Muscle of back (tissue), 13 donors: ENCODE measurements around the gene SEMA6D. TPM values are rescaled to one million over a fixed set of nuclear protein-coding genes. Genes with fewer than 3 reads are reported as not detected.
A peak's percentile ranks its signal among the peaks of the same experiment; 100 is the strongest.

Source experiments
- DNase-seq, 3 donors: peaks; one replicate each; pipeline versions ENCODE4 v3.0.0 to v3.0.0-alpha.2; 2013
- long read RNA-seq, 9 donors: transcript quantifications; one replicate each; lab custom pipeline, GENCODE V29; 2026
- polyA plus RNA-seq, 10 donors: library from polyadenylated mRNA; unstranded; fragments of 120-200 nt; gene quantifications; one replicate each; pipeline ENCODE4 v1.2.1, GENCODE V29; 2013; ENCODE audit not compliant: insufficient read length in 10 of 10

SEMA6D gene, protein sequence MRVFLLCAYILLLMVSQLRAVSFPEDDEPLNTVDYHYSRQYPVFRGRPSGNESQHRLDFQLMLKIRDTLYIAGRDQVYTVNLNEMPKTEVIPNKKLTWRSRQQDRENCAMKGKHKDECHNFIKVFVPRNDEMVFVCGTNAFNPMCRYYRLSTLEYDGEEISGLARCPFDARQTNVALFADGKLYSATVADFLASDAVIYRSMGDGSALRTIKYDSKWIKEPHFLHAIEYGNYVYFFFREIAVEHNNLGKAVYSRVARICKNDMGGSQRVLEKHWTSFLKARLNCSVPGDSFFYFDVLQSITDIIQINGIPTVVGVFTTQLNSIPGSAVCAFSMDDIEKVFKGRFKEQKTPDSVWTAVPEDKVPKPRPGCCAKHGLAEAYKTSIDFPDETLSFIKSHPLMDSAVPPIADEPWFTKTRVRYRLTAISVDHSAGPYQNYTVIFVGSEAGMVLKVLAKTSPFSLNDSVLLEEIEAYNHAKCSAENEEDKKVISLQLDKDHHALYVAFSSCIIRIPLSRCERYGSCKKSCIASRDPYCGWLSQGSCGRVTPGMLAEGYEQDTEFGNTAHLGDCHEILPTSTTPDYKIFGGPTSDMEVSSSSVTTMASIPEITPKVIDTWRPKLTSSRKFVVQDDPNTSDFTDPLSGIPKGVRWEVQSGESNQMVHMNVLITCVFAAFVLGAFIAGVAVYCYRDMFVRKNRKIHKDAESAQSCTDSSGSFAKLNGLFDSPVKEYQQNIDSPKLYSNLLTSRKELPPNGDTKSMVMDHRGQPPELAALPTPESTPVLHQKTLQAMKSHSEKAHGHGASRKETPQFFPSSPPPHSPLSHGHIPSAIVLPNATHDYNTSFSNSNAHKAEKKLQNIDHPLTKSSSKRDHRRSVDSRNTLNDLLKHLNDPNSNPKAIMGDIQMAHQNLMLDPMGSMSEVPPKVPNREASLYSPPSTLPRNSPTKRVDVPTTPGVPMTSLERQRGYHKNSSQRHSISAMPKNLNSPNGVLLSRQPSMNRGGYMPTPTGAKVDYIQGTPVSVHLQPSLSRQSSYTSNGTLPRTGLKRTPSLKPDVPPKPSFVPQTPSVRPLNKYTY
- 10 to 100 TPM; 35.7 to 82.9 (median 59.1) TPM for polyA plus RNA-seq
- long read RNA-seq, donor 1, partial matches to known transcripts: 7 of 8 reads
- long read RNA-seq, donor 1, other reads (novel, unspliced or antisense): 0 of 8 reads
- long read RNA-seq, donor 2, full-length matches to known transcripts: 3 of 3 reads
- long read RNA-seq, donor 2, partial matches to known transcripts: 0 of 3 reads
- long read RNA-seq, donor 2, other reads (novel, unspliced or antisense): 0 of 3 reads
- long read RNA-seq, donor 3: 0 reads
- long read RNA-seq, donor 4, partial matches to known transcripts: 0 of 2 reads
- long read RNA-seq, donor 4, other reads (novel, unspliced or antisense): 0 of 2 reads
- long read RNA-seq, donor 5, full-length matches to known transcripts: 4 of 11 reads
- long read RNA-seq, donor 5, partial matches to known transcripts: 7 of 11 reads
- long read RNA-seq, donor 5, other reads (novel, unspliced or antisense): 0 of 11 reads
- long read RNA-seq, donor 6, partial matches to known transcripts: 0 of 3 reads
- long read RNA-seq, donor 6, other reads (novel, unspliced or antisense): 0 of 3 reads
- long read RNA-seq, donor 7, full-length matches to known transcripts: 6 of 6 reads
- long read RNA-seq, donor 7, partial matches to known transcripts: 0 of 6 reads
- long read RNA-seq, donor 7, other reads (novel, unspliced or antisense): 0 of 6 reads
- long read RNA-seq, donor 8, partial matches to known transcripts: 0 of 2 reads
- long read RNA-seq, donor 8, other reads (novel, unspliced or antisense): 0 of 2 reads
- long read RNA-seq, donor 9: 0 reads

DNA sequence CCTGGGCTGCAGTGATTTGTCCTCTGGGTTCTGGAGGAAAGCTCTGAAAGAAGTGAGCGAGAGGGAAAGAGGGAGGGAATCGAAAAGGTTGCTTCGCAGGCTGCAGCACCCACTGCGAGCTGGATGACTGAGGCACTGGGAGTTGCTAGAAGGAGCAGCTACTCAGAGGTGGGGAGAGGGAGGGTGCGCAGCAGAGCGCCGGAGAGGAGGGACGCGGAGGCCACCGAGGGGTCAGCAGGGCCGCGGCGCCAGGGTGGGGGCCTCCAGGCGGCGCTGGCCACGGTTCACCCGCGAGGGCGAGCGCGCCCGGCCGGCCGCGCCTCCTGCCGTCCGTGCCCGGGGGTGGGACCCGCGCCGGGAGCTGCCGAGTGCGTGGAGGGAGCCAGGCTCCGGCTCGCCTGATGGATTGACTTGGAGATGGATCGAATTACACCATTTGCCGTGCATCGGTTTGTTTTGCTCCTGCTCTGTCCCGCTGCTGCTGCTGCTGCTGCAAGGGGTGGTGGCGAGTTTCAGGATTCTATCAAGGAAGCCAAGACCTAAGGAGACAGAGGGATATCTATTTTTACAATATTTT lies at the start of gene SEMA6D:
TSS of gene SEMA6D (plus strand) at position 470 of the 577 bp plus-strand sequence. CDS start 42,294 bp downstream, outside the sequence.
- peak; percentile 85 to 92 (median 85) for DNase-seq

DNA sequence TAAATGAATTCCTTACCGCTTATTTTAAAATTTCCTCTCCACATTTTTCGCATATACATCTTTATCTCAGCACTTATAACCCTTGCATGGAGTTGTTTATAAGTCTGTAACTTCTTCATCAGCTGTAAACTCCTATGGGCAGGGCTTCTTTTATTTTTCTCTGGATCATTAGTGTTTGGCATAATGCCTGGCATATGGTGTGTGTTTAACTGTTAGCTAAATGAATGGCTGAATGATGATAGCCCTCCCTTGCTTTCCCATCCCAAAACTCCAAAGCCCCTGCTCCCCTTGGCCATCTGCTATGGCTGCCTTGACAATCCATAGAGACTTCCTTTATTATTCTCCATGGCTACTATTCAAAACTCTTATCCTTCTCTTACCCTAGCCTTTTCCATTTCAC lies 48.1 kb upstream of the SEMA6D start:
- no peak for DNase-seq

DNA sequence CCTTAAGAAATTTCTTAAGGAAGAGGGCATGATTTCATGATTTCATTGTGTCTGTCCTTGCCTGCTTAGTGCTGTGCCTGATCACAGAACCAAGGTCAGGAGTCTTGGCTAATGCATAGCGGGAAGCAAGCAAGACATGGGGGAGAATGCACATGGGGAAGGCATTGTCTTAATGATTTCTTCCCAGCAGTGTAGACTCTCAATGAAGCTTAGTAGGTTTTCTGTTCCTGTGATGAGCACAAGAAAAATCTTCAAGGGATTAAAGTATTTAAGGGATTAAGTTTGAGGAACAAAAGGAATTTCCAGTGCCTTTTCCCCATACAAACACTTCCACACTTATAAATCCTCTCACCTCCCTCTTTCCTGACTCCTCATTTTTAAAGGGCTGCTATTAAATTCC lies 46.9 kb upstream of the SEMA6D start:
- DNase-seq: no peak

DNA sequence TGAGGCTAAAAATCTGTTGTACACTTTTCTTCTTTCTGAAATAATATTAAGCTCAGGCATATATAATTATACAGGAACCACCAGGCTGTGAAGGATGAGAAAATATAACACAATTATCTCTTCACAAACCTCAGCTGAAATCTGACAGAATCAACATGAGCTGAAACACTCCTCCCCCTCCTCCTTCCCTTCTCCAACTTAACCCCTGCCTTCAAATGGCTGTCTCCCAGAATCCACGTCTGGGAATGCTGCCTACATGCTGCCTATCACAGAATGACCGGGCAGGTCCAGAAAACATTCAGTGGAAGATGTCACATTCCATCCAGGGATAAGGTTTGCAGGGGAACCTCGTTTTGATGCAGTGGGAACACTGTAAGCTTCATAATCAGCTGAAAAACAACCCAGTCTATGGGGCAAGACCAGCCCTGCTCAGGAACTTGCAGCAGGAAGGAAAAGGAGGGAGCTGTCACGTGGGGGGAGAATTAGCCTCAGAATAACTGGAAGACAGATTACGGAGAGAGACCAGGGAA lies 44.0 kb upstream of the SEMA6D start:
- peak in 1 of 3 donors; percentile 39 for DNase-seq

DNA sequence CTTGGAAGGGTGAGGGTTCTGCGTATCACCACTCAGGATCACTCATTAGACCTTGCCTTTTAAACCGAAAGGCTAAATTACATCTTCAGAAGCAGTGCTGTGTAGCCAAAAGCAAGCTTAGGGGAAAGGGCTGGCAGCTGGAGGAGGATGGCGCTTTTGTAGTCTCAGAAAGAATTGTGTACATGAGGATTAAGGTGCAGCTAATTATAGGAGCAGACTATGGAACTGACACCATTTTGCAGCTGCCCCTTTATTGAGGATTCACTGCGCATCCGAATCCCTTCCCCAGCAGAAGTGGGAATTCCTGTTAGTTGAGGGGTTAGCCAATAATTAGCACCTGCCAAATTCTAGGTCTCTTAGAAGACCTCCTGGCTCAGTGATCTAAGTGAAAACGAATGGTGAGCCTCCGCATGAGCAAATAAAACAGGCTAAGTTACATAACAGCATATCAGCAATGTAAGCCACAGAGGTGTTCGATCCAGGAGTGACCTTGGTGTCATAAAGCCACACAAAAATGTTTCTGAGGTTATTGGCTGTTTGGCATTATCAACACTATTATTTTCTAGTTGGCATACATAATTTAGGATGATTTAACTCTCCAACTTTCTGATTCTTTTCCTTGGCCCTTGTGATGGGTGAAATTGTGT lies 42.6 kb upstream of the SEMA6D start:
- DNase-seq: no peak

DNA sequence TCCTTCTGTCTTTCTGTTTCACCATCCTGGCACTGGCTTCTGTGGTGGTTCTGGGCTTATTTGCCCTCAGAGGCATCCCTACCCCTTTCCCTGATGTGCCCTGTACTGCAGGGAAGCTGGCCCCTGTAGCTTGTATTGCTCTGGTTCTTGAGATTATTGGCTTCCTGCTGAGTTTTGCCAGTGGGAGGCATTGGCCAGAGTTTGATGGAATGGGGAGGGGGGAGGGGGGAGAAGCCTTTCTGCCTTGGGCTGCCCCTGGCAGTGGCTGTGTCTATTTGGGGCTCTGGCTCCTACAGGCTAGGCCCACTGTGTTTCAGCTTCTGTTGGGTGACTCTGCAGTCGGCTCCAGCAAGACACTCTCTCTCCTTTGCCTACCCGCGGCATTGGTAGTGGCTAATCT lies 41.6 kb upstream of the SEMA6D start:
- no peak for DNase-seq

DNA sequence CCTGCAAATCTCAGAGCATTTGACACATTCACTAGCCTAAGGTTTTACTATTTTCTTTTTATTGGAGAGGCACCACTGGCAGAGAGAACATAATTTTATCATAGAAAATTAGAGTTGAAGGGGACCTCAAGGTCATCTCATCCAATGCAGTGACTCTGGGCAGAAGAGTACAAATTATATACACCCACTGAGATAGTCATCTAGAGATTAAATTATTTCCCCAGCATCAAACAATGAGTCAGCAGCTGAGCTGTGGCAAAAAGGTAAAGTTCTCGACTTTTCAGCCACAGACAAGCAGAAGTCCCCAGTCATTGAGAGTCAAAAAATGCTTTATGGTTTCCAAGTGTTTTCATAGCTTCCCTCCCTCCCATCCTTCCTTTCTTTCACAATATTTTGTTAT lies 39.3 kb upstream of the SEMA6D start:
- DNase-seq: no peak

DNA sequence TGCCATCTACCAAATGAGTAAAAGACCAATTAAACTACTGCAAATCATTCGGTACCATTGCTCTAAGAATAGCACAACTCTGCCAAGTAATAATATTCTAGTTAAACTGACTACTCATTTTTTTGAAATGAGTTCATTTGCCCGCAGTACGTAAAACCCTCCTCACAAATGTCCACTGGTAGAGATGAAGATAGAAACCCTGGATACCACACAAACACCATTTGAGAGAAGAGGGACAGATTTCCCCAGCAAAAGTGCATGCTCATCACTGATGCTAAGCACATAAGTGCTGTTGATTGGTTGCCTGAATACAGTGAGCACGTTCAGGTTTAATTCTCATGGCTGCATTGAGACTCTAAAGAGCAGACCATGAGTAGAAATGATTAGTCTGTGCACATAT lies 34.6 kb upstream of the SEMA6D start:
- DNase-seq: no peak

DNA sequence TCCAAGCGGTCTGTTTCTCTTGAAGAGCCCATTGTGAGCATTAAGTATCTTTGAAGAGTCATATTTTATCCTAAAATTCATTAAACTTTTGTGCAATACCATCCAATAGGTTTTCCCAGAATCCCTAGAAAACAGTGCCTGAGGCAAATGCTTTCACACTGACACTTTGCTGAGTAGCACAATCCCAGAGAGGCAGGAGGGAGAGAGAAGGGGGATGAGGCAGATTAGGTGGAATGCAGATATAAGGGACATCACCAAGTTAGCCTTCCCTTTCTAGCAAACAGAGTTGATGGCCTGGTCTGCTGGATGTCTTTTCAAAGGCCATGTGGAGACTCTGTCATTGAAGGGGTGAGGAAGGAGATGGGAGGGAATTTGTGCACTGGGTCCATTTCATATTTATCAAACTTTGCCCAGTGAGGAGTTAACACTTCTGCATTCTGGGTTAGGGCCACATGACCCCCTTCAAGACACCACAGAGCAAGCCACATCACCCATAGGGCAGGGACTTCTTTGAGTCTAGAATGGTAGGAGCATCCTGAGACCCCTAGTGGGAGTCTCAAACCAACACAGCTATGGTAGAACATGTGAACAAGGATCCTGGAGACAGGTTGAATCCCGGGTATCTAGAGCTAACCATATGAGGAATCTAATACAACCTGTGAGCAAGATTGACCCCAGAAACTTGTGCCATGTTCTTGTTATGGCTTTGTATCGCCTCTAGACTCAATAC lies 32.0 kb upstream of the SEMA6D start:
- DNase-seq: no peak

DNA sequence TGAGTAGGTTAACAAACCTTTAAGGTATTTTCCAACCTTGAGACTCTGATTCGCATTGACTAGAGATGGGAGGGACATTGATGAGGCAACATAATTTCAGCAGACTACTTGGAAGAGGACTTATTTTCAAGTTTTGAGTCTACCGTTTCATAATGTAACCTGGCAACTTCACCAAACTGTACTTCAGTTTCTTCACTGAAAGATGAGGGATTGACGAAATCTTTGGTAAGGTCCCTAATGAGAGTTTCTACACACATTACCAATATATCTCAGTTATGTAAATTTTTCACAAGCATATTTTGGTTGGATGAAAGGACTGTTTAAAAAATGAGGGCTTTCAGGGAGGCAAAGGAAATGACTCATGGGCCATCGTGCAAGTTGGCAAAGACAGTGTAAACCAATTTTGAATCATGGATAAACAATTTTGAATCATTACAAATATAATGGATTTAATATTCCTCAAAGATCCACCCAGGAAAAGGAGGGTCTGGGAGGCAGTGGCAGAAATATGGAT lies 28.7 kb upstream of the SEMA6D start:
- no peak for DNase-seq

DNA sequence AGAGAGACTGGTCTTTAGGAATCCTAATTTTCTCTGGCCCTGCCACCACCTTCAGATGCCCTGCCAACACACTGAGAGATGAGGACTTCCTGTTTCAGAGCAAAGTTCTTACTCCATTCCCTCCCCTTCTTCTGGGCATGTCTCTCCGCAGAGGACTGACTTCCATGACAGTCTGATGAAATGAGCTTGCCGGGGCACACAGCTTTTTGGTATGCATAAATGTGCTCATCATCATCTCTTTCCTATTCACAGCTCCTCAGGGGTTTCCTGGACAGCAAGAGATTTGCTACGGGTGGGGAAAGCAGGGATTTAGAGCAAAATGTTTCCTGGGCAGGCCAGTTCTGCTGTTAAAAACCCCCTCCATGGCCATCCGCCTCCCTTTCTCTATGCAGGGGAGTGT lies 27.6 kb upstream of the SEMA6D start:
- DNase-seq: no peak

DNA sequence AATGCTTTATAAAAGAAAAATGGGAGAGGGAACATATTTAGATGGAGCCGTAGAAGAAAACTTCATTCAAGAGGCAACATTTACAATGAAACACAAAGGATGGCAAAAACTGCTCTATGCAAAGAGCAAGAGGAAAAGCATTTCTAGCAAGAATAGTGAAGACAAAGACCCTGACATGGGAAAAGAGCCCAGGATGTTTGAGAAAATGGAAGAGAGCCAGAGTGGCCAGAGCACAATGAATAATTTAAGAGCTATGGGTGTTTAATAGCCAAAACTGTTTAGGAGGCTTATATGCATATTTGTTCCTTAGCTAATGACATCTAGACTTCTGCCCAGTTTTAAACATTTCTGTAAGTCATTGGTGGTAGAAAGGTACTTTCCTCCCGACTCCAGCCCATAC lies 25.4 kb upstream of the SEMA6D start:
- no peak for DNase-seq

DNA sequence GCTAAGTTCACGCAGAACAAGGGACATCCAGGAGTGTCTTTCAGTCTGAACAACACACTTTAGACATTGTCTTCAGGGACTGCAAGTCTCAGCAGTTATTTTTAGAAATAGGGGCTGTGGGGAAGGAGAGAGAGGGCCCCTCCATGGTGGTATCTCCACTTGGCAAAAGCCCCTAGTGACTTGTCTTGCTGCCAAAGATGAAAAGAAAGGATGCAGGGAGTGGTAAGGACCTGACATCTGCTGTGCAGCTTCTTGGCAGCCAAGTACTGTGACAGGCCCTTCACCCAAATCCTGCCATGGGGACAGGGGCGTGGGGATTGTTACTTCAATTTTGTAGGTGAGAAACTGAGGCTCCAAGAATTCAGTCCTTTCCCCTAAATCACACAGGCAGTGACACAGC lies 21.0 kb upstream of the SEMA6D start:
- DNase-seq: no peak

DNA sequence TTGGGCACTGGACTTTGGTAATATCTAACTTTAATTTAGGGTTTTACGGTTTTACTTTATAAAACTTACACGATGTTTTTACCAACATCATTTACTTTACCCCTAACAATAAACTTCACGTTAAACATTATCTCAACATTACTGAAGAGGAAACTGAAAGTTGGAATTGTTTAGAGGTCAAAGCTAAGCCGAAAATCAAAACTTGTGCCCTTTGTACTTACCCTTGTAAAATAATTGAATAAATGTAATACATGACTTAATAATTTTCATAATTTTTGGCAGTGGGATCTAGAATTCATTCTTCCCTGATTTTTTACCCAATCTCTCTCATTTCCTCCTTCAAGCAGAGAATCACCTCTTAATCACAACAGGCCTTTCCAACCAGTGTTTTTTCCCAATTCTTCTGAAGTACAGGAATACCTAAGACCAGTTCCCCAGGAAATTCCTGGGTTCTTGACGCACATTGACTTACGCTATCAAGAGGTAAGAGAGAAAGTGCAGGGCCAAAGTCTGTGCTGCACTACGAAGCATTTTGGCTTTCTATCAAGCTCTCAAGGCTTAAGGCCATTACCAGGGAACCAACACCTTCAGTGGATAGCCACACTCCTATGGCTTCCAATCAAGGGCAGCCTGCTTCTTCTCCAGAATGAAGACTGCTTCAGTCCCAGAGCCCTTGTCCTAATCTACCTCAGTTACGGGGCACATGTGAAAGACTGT lies 11.9 kb upstream of the SEMA6D start:
- no peak for DNase-seq

DNA sequence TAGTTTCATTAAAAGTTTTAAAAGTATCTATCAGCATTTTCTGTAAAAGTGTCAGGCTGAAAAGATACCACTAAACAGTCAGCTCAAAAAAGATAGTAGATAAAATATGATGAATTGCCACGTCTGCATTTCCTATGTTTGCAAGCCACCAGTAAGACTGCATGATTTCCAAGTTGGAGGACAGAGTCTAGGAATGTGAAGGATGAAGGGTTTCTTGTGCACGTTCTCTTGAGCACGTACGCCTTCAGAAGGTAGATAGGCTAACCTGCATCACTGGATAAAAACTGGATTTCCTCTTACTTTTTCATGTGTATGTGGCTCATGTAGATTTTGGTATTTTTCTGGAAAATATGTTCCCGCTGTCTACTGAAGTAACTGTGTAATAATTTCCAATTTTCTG lies 9.9 kb upstream of the SEMA6D start:
- no peak for DNase-seq

DNA sequence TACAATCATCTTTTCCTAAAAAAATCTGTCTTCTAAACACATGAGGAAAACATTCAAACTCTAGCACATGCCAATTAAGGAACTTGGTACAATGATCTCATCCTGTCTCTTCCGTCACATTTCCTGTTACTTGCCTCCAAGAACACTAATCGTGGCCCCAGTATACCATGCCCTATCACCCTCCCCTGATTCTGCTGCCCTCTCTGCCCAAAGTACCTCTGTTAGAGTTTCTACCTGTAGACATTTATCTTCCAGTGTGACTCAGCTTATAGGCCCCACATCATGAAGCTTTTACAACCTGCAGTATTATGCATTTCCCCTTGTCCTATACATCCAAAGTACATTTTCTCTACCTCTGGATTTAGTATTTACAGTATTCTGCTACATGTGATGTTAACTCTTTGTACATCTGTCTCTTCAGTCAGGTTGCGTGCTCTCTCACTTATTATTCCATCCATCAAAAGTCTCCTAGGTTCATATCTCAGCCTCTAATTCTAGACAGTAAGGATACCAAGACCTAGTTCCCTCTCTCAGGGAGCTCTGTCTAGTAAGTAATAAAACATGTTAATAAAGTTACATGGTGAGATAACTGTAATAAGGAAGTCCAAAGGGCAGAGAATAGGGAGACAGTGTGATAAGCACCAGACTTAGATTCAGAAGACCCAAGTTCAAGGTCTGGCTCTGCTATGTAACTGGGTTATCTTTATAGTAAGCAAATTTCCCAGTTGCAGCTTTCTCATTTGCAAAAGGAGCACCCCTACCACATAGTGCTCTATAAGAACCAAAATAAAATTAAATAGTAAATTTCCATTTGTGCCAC lies 8.9 kb upstream of the SEMA6D start:
- peak in 1 of 3 donors; percentile 17 for DNase-seq

DNA sequence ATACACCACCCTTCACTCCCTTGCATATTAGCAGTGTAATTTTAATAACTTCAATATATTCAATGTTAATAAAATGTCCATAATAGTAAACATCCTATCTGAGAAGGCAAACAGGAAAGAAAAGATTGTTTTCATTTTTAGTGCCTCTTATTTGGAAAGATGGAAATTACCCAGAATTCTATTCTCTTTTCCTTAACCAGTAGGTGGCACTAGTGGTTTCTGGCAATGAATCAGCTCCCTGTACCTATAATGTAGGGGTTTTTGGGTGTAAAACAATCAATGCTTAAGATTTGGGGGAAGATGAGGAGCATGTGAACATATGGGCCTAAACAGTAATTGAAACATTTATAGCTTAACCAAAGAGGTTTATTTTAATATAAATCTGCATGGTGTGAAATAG lies 5.7 kb upstream of the SEMA6D start:
- DNase-seq: no peak
